GM18909 (cell line): ENCODE data around the gene NT5DC2.

Experiments
- ATAC-seq: cut with Tn5 transposase; IDR thresholded peaks from one replicate; pipeline ENCODE4 v1.9.1; 2021; ENCODE audit warnings: mild to moderate bottlenecking; ENCODE audit not compliant: unreplicated experiment, poor library complexity

The NT5DC2 gene

GRCh38 chr3:52490939-52491526, 42.6 kb downstream of the NT5DC2 start:
- ATAC-seq: no peak

DNA sequence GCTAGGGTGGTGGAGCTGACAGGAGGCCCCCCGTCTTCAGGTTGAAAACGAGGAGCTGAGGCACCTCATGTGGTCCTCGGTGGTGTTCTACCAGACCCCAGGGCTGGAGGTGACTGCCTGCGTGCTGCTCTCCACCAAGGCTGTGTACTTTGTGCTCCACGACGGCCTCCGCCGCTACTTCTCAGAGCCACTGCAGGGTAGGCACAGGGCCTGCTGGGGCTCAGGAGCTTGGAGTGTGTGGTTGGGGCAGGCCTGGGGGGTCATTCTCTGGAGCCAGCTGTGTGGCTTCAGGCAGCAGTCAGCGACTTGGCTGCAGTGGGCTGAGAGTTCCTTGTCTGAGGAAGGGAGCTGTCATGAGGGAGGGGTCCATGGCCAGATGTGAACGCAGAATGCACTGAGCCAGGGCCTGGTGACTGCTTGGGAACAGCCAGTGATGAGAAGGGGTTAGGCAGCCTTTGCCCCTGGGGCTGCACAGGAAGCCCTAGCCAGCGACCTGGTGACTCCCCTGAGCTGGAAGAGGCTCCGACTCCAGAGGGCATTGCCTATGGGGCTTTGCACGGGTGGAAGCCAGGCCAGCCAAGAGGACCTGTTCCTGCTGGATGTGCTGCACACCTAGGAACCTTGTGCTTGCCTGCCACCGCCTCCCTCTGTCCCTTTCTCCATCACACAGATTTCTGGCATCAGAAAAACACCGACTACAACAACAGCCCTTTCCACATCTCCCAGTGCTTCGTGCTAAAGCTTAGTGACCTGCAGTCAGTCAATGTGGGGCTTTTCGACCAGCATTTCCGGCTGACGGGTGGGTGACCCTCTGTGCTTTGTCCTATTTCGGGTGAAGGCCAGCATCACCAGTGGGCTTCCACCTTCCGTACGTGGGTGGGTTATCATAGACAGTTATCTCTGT, 43.4 kb downstream of the NT5DC2 start:
- no peak for ATAC-seq

DNA sequence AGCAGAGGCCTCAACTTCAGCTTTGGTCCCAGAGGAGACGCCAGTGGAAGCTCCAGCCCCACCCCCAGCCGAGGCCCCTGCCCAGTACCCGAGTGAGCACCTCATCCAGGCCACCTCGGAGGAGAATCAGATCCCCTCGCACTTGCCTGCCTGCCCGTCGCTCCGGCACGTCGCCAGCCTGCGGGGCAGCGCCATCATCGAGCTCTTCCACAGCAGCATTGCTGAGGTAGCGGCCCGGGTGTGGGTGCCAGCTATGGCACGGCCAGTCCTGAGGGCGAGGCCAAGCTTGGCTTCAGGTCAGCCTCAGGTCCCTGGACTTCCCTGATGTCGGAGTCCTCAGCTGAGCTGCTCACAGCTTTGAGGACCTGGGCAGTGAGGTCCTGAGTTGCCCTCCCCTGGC, 44.2 kb downstream of the NT5DC2 start:
- no peak for ATAC-seq

- ATAC-seq: no peak
Observed at GRCh38 chr3:52488746-52489145, 44.9 kb downstream of the NT5DC2 start.

DNA sequence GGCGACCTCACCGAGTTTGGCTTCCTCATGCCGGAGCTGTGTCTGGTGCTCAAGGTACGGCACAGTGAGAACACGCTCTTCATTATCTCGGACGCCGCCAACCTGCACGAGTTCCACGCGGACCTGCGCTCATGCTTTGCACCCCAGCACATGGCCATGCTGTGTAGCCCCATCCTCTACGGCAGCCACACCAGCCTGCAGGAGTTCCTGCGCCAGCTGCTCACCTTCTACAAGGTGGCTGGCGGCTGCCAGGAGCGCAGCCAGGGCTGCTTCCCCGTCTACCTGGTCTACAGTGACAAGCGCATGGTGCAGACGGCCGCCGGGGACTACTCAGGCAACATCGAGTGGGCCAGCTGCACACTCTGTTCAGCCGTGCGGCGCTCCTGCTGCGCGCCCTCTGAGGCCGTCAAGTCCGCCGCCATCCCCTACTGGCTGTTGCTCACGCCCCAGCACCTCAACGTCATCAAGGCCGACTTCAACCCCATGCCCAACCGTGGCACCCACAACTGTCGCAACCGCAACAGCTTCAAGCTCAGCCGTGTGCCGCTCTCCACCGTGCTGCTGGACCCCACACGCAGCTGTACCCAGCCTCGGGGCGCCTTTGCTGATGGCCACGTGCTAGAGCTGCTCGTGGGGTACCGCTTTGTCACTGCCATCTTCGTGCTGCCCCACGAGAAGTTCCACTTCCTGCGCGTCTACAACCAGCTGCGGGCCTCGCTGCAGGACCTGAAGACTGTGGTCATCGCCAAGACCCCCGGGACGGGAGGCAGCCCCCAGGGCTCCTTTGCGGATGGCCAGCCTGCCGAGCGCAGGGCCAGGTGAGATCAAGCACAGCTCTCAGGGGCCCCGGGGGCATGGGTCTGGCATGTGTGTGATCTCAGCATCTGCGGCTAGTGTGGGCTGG, 45.6 kb downstream of the NT5DC2 start:
- no peak for ATAC-seq

DNA sequence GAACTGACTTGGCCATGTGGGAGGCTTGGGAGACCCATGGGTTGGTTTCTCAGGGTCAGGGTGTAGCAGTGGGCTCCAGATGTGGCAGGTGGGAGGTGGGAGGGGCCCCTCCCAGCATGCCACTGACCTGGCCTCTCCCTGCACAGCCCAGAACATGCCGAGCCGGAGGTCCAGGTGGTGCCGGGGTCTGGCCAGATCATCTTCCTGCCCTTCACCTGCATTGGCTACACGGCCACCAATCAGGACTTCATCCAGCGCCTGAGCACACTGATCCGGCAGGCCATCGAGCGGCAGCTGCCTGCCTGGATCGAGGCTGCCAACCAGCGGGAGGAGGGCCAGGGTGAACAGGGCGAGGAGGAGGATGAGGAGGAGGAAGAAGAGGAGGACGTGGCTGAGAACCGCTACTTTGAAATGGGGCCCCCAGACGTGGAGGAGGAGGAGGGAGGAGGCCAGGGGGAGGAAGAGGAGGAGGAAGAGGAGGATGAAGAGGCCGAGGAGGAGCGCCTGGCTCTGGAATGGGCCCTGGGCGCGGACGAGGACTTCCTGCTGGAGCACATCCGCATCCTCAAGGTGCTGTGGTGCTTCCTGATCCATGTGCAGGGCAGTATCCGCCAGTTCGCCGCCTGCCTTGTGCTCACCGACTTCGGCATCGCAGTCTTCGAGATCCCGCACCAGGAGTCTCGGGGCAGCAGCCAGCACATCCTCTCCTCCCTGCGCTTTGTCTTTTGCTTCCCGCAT, 46.4 kb downstream of the NT5DC2 start:
- no peak for ATAC-seq

DNA sequence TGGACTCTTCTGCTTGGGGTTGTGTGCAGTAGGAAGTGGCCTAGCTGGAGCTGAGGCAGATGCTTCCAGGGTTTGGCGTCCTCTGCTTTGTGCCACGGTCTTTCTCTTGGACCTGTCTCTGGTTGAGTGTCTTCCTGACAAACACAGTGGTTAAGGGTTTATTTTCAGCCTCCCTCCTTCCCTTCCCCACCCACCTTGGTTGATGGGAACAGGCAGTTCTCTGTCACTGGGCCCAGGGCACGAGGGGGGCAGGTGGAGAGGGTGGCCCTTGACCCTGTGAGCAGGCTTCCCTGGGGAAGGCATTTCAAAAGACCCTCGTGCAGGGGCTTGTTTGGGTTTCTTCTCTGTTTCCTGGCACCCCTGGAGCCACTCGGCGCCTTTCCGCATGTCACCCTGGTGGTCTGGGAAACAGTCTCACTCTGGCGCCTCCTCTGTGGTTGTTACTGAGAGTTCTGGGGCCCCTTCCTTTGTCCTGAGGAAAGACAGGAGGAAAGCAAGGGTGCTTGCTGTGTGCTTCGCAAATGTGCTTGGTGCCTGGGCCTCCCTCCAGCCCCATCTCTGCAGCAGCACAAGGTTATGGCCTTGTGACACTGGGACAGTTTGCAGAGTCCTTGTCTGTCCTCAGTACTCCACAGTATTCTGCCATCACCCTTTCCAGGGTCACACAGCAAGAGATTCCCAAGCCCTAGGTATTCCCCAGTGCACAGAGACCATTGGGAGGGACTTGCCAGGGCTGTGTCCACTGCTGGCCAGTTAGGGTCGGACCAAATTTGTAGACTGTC, 48.8 kb downstream of the NT5DC2 start:
- no peak for ATAC-seq

GRCh38 chr3:52483577-52484381, 49.9 kb downstream of the NT5DC2 start:
- ATAC-seq: no peak

DNA sequence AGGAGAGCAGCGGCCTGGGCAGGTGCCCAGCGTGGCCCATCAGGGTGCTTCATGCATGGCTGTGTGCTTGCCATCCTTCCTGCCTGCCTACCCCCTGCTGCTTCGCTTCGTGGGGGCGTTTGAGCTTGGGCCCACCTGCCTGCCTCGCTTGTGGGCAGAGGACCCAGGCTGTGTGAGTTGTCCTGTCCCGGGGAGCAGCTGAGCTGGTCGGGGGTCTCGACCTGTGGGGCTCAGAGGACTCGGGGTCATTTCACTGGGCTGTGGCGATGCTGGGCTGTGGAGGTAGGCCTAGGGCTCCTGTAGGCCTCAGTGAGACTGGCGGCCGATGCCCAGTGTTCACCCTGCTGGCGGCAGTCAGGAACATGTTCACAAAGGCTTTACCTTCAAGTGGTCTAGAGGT, 50.6 kb downstream of the NT5DC2 start:
- no peak for ATAC-seq

GRCh38 chr3:52481819-52482521, 51.7 kb downstream of the NT5DC2 start:
- no peak for ATAC-seq

DNA sequence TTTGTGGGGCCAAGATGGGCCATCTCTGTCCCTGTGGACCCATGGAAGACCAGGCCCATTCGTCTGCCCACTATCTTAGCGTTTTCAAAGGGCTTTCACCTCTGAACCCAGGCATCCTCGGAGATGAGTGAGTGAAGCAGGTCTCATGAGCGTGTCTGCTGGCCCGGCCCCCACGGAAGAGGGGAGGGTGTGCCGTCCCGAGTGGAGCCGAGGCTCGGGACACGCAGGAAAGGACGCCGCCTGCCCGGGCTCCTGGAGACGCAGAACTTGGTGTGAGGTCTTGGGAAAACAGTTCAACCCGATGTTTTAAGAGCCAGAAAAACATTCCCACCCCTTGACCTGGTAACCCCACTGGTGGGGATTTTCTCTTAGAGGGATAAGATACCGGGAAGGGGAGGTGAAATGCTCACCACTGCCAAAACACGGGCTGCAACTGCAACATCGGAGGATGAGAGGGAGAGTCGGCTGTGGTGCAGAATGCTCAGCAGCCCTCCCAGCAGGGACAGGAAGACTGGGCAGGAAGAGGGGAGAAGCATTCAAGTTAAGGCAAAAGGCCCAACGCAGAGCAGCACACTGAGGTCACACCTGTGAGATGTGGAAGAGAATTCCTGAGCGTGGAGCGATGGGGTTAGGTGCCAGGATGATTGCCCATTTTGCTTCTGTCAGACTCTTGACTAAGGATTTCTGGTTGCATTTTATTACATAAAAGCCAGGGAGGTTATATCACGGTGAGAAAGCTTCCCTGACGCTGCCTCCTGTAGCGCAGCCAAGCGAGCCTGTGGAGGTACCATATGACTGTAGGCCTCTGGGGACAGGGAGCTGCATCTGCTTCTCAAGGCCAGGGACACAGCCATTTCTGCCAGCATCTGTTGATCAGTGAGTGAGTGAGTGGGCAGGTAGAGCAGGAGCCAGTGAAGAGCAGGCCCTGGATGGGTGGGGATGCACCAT, 52.6 kb downstream of the NT5DC2 start:
- ATAC-seq: no peak

GRCh38 chr3:52479877-52480575, 53.6 kb downstream of the NT5DC2 start:
- ATAC-seq: no peak

DNA sequence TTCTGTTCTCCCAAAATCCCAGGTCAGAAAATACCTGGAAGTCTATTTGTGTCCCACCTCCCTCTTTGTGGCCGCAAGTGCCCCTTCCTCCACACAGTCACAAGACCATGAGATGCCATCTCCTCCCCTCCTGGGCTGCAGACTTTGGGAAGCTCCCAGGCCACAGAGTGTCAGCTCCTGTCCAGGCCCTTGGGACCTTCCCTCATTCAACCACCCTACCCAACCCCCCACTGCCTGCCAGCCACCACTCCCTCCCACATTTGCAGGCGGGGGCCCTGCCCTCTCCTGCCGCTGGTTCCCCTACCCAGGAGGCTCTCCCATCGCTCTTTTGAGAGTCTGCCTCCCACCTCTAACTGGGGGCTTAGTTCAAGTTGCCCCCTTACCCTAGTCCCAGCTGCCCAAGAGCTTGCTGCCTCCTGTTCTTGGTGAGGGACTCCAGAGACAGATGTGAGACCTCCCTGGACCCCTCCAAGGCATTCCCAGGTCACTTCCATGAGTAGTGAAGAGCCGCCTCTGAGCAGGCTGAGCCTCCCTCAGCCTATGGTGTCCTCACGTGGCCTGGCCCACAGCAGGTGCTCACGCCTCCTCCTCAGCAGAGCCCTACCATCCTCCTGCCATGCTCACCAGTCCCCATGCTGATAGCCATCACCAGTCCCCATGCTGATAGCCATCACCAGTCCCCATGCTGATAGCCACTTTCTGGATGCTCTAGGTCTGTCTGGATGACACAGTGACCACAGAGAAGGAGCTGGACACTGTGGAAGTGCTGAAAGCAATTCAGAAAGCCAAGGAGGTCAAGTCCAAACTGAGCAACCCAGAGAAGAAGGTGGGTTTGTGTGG, 54.4 kb downstream of the NT5DC2 start:
- no peak for ATAC-seq

DNA sequence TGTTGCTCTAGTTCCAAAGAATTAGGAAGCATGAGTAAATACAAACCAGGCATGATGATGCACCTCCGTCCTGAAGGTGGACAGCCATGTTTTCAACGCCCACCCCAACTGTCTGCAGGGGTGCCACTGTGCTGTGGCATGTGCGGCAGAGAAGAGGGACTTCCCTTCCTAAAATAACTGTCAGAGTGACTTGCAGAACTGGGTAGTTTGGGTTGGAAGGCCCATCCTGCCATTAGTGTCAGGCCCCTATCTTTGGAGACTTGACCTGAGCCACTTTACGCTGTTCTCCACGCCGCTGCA, 55.9 kb downstream of the NT5DC2 start:
- no peak for ATAC-seq

DNA sequence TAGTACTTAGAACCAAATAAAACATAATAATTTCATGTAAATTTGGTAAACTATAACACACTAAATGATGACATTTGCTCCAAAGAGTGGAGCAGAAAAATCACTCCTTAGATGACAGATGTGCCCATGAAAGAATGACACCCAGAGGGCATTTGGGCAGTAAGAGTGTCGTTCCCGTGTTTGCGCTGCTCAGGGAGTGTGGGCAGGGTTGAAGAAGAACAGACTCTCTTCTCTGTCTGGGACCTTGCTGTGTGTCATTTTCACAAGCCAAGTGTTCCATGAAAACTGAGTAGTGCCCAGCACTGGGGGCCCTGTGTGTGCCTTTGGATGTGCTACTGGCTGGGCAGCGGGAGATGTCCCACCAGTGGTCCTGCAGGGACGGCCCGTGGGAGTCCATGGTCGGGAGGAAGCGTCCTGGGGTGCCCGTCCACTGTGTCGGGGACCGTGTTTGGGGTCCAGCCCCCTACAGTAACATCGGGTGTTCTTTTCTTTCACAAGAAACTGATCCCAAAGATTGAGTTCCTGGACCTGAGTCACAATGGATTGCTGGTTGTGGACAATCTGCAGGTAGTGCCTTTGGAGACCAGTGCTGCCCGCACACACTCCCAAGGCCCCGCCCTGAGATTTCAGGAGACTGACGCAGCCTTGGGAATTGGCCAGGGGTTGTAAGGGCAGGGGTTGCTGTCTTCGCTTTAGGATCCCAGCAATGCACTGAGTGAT, 56.4 kb downstream of the NT5DC2 start:
- ATAC-seq: no peak
